Stimulated activated CD8-positive, alpha-beta memory T cell treated with anti-CD3 and anti-CD28 coated beads, Interleukin-4, amount 100 ng/mL, for 4 hours (primary cell): ENCODE measurements around the gene COL13A1.

ENCODE experiments used
- DNase-seq, 2 donors: peaks; one replicate each; pipeline ENCODE4 v3.0.0-alpha.2; 2020; ENCODE audit warnings: low read depth in 2 of 2, low spot score in 1 of 2

The COL13A1 gene

DNA sequence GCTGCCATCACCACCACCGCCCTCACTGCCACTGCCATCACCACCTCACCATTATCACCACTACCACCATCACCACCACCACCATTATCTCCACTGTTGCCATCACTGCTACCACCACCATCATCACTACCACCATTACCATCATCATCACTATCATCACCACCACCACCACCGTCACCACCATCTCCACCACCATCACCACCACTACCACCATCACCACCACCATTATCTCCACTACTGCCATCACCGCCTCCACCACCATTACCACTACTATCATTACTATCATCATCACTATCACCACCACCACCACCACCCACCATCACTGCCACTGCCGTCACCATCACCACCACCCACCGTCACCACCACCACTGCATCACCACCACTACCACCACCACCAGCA, 9.9 kb upstream of the COL13A1 start:
- DNase-seq: no peak

DNA sequence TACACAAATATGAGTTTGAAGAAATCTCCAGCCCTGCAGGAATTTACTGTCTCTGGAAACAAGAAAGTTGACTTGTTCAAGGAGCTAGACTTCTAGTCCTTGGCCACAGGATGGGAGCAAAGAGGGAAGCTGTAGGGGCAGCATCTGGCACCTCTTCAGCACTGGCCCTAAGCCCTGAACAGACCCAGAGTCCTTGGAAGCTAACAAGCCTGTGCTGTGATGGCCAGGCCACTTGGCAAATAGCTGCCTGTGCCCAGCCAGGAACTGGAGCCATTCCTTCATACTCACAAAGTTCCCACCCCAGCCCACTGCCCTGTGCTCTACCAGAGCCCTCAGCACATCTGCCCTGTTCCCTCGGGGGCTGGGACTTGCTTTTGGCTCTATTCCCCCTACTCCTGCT, 9.4 kb upstream of the COL13A1 start:
- no peak for DNase-seq

DNA sequence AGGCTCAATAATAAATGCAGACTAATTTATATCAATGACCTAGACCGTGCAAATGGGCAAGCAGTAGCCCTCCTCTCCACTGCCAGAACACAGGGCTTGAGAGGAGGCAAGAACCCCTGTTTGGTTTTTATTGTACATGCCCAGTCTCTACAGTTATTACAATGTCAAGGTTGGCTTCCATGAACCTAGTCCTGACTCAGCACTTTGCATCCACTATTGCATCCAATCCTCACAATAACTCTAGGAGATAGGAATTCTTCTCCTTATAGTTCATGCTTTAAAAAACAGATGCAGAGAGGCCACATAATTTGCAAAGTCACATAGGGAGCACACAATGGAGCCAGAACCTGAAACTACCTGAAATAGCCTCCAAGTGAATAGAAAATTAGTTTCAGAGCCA, 7.0 kb upstream of the COL13A1 start:
- DNase-seq: no peak

DNA sequence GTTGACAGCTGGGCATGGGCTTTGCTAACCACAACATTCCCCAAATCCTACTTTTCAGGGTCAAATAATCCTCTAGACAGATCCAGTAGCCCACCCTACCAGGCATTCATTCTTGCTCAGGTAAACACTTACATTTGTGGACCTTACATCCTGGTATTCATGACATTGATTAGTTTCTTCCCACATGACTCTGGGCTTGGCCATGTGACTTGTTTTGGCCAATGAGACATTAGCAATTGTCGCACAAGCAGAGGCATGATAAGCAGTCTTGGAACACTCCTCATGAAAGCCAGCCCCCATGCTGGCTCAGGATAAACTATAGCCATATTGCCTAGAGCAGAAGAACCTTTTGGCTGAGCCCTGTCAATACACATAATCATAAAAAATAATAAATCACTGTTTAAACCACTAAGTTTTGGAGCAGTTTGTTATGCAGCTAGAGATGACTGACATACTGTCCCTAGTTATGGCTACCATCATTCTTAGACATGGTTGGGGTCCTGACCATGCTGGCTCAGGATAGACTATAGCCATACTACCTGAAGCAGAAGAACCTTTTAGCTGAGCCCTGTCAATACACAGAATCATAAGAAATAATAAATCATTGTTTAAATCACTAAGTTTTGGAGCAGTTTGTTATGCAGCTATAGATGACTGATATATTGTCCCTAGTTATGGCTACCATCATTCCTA, 6.3 kb upstream of the COL13A1 start:
- DNase-seq: no peak

DNA sequence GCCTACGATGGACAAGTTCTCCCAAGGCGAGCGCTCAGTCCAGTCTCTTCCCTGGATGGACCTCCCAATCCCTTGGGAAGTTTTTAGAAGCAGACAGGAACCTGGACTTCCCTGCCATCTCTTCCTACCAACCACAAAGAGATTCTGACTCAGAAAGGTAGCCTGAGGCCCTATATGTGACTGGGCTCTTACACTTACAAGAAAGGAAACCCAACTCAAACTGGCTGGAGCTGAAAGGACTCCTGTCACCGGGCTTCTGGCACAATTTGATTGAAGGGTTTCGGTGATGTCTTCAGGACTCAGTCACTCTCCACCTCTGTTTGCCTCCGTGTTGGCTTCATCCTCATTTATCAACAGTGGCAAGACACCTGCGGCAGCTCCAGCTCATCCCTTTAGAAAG, 3.7 kb upstream of the COL13A1 start:
- no peak for DNase-seq

DNA sequence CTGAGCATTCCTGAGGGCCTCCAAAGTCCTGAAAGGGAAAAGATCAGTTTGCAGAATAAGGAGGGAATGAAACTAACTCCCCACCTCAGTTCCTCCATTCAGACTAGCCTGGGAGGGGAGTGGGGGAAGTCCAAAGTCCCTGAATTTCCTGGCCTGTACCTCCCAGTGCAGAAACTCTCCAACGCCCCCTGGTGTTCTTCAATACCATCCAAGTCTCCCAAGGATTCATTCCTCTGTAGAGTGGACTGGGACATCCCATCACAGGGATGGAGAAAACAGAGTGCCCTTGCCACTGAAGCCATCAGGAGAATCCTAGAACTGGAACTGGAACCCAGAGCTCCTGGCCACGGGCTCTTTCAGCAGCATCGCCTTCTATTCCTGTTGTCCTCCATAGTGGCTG, 1.6 kb upstream of the COL13A1 start:
- DNase-seq: no peak

DNA sequence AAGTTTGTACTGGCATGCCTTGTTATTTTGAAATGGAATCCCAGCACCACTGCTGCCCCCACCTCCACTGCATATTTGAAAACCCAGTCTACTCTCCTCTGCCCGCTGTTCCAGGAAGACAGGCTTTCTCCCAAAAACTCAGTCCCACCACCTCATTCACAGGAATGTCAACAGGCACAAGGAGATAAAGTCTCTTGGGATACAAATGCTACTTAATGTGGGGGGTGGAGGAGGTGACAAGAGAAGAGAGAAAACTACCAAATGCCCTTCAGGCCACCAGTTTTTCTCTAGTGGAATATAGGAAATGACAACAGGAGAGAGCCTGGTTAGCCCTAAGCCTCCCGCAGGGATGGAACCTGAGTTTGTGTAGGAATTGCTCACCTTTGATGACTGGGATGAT, 1.0 kb upstream of the COL13A1 start:
- no peak for DNase-seq

DNA sequence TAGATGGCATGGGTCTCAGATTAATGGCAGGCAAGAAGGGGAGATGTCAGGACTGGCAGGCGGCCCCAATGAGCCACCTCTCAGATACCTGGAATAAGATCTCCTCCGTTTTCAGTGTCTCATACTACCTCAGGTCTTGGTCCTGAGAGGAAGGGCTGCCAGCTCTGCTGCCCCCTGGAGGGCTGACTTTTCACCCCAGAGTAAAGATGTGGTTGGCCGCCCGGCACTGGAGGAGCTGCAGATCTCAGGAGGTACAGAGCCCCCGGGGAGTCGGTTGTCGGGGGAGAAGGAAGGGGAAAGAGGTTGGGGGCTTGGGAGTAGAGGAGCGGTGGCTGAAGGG, 642 bp upstream of the COL13A1 start:
- no peak for DNase-seq

DNA sequence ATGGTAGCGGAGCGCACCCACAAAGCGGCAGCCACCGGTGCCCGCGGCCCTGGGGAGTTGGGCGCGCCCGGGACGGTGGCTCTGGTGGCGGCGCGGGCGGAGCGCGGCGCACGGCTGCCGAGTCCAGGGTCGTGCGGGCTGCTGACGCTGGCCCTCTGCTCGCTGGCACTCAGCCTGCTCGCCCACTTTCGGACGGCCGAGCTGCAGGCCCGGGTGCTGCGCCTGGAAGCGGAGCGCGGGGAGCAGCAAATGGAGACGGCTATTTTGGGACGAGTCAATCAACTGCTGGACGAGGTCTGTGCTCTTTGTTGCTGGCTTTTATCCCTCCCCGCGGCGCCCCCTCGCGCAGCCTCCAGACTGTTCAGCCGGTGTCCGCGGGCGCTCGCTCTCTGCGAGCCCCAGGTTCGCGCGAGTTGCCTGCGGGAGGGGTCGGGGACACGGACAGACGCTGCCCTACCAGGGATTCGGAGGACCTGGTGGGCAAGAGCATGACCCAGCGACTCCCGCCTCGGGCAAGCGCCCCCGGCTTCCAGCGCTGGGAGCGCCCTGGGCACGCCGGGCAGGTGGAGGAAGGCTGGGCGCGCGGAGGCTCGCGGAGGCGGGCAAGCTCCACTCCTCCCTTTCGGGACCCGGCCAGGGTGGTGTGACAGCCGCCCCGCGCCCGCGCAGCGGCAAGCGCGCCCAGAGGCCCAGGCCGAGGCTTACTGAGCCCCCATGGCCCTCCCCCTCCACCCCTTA, 887 bp downstream of the COL13A1 start:
- DNase-seq: no peak

DNA sequence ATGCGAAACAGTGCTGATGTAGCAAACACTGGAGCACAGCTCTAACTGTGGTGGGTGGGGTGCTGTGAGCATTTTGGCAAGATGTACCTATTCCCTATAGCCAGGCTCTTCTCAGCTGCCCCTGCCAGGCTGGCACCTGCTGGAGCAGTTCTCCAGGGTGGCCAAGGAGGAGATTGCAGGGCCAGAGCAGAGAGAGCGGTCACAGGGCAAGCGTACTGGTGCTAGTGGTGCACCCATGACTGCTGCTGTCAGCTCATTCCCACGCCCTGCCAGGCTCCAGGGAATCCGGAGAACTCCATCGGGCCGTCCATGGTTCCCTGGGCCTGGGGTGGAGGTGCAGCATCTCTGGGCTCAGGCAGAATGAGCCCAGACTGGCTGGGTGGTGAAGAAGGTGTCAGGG, 2.1 kb downstream of the COL13A1 start:
- DNase-seq: no peak

DNA sequence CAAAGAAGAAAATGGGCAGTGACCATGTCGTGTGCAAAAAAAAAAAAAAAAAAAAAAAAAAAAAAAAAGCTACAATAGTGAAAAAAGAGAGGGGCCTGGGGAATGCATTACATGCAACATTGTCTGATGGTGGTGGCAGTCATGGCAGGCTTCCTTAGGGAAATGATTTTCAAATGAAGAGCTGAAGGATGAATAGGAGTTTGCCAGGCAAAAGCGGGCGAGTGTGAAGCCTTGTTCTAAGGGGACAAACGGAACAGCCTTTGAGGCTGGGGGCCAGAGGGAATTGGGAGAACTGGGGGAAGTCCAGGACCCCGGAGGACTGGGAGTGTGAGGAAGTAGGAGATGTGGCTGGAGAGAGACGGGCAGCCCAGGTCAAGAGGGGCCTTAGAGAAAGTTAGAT, 3.1 kb downstream of the COL13A1 start:
- DNase-seq: no peak

DNA sequence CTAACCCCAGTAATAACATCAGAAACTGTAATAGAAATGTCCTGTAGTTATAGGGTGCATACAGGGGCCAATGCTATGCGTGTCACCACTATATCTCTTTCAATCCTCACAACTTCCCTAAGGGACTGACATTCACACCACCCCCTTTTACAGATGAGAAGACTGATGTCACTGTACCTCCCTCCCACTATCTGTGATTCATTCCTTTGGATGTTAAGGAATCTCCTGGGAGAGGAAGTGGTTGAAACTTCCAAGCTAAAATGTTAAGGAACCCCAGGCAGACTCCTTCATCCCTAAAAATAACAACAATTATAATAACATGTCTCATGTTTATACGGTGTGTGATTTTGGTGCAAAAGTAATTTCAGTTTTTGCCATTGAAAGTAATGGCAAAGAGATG, 5.4 kb downstream of the COL13A1 start:
- no peak for DNase-seq

DNA sequence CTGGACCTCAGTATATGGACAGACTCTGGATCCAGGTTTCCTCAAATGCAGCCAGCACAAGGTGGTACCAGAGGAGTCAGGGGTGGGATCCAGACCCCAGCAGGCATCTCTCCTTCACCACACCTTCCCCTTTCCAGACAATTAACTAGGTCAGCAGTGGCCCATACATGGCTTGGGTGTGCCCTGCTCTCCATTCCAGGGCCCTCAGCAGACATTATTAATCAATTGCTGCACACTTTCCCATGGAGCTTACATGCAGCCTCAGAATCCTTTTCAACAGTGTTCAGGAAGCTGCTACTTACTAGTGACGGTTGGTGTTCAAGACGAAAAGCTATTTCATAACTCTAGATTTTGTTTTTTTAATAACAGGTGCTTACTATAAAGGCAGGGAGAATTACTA, 6.0 kb downstream of the COL13A1 start:
- DNase-seq: no peak

DNA sequence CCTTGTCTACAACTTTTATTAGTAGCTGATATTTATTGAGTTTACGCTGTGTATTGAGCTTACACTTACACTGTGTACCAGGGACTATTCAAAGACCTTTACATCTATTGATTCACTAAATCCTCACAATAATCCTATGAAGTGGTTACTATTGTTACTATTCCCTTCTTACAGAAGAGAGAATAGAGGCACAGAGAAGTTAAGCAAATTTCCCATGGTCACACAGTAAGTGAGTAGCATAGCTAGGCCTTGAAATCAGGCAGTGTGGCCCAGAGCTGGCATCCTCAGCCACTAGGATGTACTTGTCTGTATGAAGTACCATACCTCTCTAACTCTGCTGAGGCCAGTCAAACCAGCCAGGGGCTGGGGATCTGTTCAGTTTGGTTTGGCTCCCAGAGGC, 7.6 kb downstream of the COL13A1 start:
- no peak for DNase-seq

DNA sequence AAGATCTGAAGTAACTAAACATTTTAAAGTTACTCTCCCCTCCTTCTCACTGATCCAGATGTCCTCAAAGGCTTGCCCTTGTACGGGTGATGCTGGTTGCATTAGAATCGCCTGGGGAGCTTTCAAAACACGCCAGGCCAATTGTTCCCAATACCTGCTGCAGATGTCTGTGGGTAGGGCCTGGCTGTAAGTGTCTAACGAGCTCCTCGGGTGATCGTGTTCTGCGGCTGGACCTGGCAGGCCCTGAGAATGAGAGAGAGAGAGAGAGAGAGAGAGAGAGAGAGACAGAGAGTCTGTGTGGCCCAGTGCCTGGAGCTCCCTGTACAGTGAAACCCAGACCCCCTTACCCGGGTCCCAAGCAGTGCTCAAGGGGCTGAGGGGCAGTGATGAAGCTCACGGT, 8.4 kb downstream of the COL13A1 start:
- DNase-seq: no peak

DNA sequence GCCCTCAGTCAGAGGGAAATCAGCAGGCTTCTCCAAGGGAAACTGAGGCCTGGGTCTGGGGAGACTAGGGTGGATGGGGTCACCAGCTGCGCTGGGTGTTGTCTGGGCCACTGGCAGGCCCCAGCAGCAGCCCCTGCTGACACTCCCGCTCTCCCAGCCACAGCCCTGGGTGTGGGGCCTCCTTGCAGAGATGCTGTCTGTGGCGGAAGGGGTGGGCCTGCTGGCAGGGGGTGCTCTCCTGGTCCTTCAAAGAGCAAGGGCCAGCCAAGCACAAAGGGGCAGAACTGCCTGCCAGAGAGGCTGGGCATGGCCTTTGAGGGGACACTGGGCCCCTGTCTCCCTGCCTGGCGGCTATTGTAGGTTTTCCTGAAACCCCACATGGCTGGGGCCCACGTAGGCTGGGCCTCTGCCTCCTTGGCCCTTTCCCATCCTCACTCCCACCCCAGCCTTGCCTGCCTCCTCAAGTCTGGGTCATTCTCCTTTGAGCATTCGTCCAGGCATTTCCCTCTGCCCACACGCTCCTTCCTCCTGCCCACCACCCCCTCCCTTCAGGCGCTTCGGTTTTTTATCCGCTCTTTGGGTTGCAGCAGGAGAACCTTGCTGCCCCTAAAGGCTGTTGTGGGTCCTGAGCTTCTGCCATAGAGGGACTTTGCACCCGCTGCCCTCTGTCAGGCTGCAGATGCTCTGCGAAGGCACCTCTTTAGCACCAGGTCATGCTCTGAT, 9.1 kb downstream of the COL13A1 start:
- DNase-seq: no peak

DNA sequence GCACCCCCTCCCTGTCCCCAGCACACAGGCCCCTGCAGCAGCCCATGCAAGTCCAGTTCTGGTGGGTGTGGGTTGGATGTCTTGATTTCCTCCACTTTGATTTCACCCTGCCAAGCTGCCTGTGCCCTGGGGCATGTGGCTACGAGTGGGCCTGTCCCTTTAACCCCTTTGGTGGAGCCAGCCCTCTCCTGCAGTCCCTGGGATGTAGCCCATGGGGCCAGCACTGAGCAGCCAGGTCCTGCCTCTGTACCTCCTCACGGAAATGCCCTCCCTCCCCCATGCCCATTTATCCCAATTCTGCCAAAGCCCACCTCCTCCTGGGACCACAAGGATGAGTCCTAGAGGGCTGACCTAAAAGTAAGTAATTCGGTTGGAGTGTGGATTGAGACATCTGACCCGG, 11.9 kb downstream of the COL13A1 start:
- DNase-seq: no peak

DNA sequence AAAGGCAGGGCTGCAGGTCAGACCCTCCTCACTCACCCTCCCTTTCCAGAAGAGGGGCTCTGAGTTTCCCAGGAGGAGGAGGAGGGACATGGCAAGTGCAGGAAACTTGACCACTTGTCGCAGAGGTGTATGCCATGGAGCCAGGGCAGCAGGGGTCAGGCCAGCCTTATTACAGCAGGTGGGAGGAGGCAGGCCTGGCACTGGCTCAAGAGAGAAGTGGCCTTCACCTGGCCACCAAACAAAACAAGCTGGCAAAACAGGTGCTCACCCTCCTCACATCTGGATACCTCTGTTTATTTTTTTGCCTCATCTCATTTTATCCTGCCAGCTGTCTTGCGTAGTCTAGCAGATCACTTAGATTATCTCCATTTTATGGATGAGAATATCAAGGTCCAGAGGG, 12.5 kb downstream of the COL13A1 start:
- no peak for DNase-seq

DNA sequence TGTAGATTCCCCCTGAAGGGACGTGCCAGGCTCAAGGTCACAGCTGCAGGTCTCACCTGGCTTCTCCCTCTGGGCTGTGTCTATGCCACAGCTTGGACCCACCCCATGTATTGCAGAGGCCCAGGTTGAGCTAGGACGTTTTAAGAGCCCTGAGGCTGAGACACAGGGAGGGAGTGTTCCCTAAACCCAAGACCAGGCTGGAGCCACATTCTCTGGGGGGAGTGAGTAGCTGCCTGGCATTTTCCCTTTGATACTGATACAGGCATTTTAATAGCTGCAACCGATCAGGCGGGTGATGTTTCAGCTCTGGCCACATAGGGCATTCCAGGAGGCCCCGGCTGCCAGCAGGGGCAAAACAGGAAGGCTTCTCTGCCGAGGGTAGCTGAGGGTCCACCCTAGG, 13.4 kb downstream of the COL13A1 start:
- DNase-seq: no peak

DNA sequence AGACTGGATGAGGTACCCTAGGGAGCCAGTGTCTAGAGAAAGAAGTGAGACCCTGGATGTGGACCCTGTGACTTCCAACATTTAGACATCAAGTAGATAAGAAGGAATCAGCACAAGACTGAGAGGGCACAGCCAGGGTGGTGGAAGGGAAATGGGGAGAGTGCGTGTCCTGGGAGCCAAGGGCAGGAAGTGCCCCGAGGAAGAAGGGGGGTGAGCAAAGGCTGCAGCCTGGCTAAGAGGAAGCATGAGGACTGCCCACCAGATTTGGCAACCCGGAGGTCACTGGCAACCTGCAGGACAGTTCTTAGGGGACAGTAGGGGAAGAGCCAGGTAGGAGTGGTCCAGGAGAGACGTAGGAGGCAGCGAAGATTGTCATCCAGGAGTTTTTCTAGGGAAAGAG, 14.8 kb downstream of the COL13A1 start:
- DNase-seq: no peak

DNA sequence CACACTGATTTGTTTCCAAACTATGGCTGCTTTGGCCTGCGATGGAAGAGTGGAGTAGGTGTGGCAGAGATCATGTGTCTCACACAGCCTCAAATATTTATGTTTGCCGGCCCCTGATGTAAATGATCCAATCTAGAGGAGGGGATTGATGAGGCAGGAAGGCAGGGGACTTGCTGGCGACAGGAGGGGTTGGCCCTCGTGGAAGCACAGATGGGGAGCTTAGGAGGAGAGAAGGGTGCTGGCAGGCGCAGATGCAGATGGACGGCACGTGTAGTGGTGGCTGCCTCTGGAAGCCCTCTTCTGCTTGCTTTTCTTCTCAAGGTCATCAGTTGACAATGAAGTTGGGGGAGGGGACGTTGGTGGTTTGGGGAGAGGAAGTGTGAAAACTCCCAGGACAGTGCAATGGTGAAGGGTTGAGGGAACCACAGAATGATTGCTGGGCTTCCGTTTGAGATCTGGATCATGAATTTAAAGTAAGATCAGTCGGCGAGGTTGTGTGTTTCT, 15.4 kb downstream of the COL13A1 start:
- no peak for DNase-seq

DNA sequence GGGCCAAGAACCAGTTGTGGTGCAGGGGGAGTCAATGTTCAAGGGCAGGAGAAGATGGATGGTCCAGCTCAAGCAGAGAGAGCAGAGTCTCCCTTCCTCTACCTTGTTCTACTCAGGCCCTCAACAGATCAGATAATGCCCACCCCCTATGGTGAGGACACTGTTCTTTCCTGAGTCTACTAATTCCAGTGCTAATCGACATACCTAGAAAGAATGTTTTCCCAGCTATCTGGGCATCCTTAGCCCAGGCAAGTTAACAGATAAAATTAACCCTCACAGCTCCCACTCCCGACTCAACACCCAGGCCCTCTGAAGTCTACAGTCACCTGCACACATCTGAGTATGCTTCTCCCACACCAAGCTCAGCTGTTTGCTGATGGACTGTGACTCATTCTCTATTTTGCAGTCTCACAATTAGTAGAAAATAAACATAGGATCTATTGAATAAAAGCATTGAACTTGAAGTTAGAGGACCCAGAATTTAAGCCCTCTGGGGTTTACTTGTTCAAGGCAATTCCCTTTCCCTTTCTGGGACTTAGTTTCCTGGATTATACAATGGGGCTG, 17.1 kb downstream of the COL13A1 start:
- no peak for DNase-seq
